Left cardiac atrium (tissue), 4 donors: ENCODE data around the gene PLAC1. TPM values are rescaled to one million over a fixed set of nuclear protein-coding genes. Genes with fewer than 3 reads are reported as not detected.
A peak's percentile ranks its signal among the peaks of the same experiment; 100 is the strongest.

Source experiments
- ATAC-seq, 2 donors: fragments of 200-7000 bp; cut with Tn5 transposase; one replicate each; pipeline ENCODE4 v1.9.1; 2020; ENCODE audit warnings: mild to moderate bottlenecking in 2 of 2, moderate library complexity in 2 of 2
- DNase-seq: peaks from one replicate; pipeline ENCODE4 v3.0.0-alpha.2; 2020
- intact Hi-C, 2 donors: fragments of 100-400 bp; cut with DNase I; formaldehyde crosslinking; loops; one replicate each; pipeline versions ENCODE4 v1.14.1 to v1.15.1; 2022 to 2023
- total RNA-seq, 2 donors: library from RNA; stranded (reverse); fragmentation: NEBNext Ultra II Directional; extraction: Animal tissue kit (Norgen Biotek cat#: 25700); gene quantifications; one replicate each; pipeline ENCODE4 v1.2.1, GENCODE V29; 2021
- donor health status: DM: no; HTN: yes; CAD: no.
- donor health status: DM: no; HTN: yes; CAD: no; lungs with severe emphysema.
- donor health status: DM: yes; HTN: yes; CAD: no.
- donor health status: Dilated cardiomyopathy.

PLAC1 gene
- total RNA-seq, 2 donors from 2014 or later = not detected

- intact Hi-C loops = no loop called here
- ATAC-seq = no peak
- DNase-seq = no peak
Measured at GRCh38 chrX:134602410-134602809, 55.9 kb downstream of the PLAC1 start.

GRCh38 chrX:134601240-134601765 lies 57.0 kb downstream of the PLAC1 start:
- ATAC-seq = no peak
- DNase-seq = no peak
- intact Hi-C loops = no loop called here

GRCh38 chrX:134600714-134601113 lies 57.6 kb downstream of the PLAC1 start:
- DNase-seq = no peak

GRCh38 chrX:134599184-134599914 lies 58.9 kb downstream of the PLAC1 start:
- ATAC-seq (peak in 1 of 2 donors; percentile 70), DNase-seq (no peak)
- intact Hi-C loops = no loop called here

More at GRCh38 chrX:134600714-134601113, 57.6 kb downstream of the PLAC1 start:
- no peak for ATAC-seq
- intact Hi-C loops = no loop called here

- ATAC-seq = no peak
- intact Hi-C loops = no loop called here
- DNase-seq = no peak
Measured at GRCh38 chrX:134592303-134592702, 66.0 kb downstream of the PLAC1 start.

- intact Hi-C loops = no loop called here
- DNase-seq (no peak), ATAC-seq (no peak)
Measured at GRCh38 chrX:134591502-134591901, 66.8 kb downstream of the PLAC1 start.

- intact Hi-C loops = no loop called here
- DNase-seq = no peak
- ATAC-seq = no peak
Measured at GRCh38 chrX:134588806-134589205, 69.5 kb downstream of the PLAC1 start.

GRCh38 chrX:134580907-134581306 lies 77.4 kb downstream of the PLAC1 start:
- intact Hi-C loops = no loop called here
- ATAC-seq = peak; percentile 50 to 58
- DNase-seq = no peak

GRCh38 chrX:134573683-134574035 lies 84.6 kb downstream of the PLAC1 start:
- DNase-seq = no peak
- intact Hi-C loops = no loop called here
- ATAC-seq = no peak

- no peak for ATAC-seq
Measured at GRCh38 chrX:134572816-134573682, 85.2 kb downstream of the PLAC1 start.

GRCh38 chrX:134571796-134572195 lies 86.5 kb downstream of the PLAC1 start:
- ATAC-seq (no peak), DNase-seq (no peak)
- intact Hi-C loops = no loop called here

More at GRCh38 chrX:134572816-134573682, 85.2 kb downstream of the PLAC1 start:
- DNase-seq = no peak
- intact Hi-C loops = no loop called here

GRCh38 chrX:134570899-134571298 lies 87.4 kb downstream of the PLAC1 start:
- no peak for ATAC-seq
- no peak for DNase-seq

GRCh38 chrX:134570509-134570846 lies 87.8 kb downstream of the PLAC1 start:
- no peak for DNase-seq
- intact Hi-C loops = no loop called here
- peak in 1 of 2 donors; percentile 49 for ATAC-seq

More at GRCh38 chrX:134570899-134571298, 87.4 kb downstream of the PLAC1 start:
- intact Hi-C loops = no loop called here

- DNase-seq (no peak), ATAC-seq (no peak)
- intact Hi-C loops = no loop called here
Measured at GRCh38 chrX:134569306-134569705, 89.0 kb downstream of the PLAC1 start.

- ATAC-seq (no peak), DNase-seq (no peak)
- intact Hi-C loops = no loop called here
Measured at GRCh38 chrX:134568285-134569016, 89.8 kb downstream of the PLAC1 start.

- intact Hi-C loops = no loop called here
- DNase-seq = no peak
- no peak for ATAC-seq
Measured at GRCh38 chrX:134566506-134566905, 91.8 kb downstream of the PLAC1 start.

GRCh38 chrX:134562002-134562401 lies 96.3 kb downstream of the PLAC1 start:
- no peak for ATAC-seq
- no peak for DNase-seq
- intact Hi-C loops = no loop called here

GRCh38 chrX:134558133-134558532 lies 100.1 kb downstream of the PLAC1 start:
- ATAC-seq (no peak), DNase-seq (no peak)
- intact Hi-C loops = no loop called here

GRCh38 chrX:134554291-134554690 lies 104.0 kb downstream of the PLAC1 start:
- ATAC-seq = no peak
- no peak for DNase-seq
- intact Hi-C loops = no loop called here

- ATAC-seq (no peak), DNase-seq (no peak)
- intact Hi-C loops = no loop called here
Measured at GRCh38 chrX:134552351-134552750, 105.9 kb downstream of the PLAC1 start.
